ENCODE data around the gene CCR2.

DNA sequence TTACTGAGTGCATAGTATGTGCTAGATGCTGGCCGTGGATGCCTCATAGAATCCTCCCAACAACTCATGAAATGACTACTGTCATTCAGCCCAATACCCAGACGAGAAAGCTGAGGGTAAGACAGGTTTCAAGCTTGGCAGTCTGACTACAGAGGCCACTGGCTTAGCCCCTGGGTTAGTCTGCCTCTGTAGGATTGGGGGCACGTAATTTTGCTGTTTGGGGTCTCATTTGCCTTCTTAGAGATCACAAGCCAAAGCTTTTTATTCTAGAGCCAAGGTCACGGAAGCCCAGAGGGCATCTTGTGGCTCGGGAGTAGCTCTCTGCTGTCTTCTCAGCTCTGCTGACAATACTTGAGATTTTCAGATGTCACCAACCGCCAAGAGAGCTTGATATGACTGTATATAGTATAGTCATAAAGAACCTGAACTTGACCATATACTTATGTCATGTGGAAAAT is 15.8 kb downstream of the CCR2 start:
- TF ChIP-seq GATA1 (IDR thresholded peaks at IDR 0.05; ENCODE audit: low read depth, low read length) (no peak), POLR2A (IDR thresholded peaks at IDR 0.05; ENCODE audit: low read length) (no peak)
